Heart left ventricle (tissue), 16 donors: Measurements from ENCODE around the gene LIPC. TPM values are rescaled to one million over a fixed set of nuclear protein-coding genes. Genes with fewer than 3 reads are reported as not detected.

Experiments
- ATAC-seq, 4 donors: fragments of 200-7000 bp; cut with Tn5 transposase; one replicate each; pipeline ENCODE4 v1.9.1; 2020 to 2022; ENCODE audit warnings: moderate library complexity in 4 of 4, mild to moderate bottlenecking in 3 of 4, moderate number of reproducible peaks in 1 of 4
- DNase-seq, 5 donors: peaks; one replicate each; pipeline ENCODE4 v3.0.0-alpha.2; 2020
- H3K27ac ChIP-seq, 12 donors: fragments of 200-600 bp; sonication (generic) in 4 of 12; one replicate each; pipeline versions ENCODE4 v1.5.0 to v1.8.0; 2016 to 2022; ENCODE audit warnings: mild to moderate bottlenecking in 2 of 12
- H3K27me3 ChIP-seq, 9 donors: fragments of 200-600 bp; sonication (generic) in 2 of 9; one replicate each; pipeline versions ENCODE4 v1.5.1 to v1.8.0; 2016 to 2022; ENCODE audit warnings: mild to moderate bottlenecking in 3 of 9
- H3K36me3 ChIP-seq, 9 donors: fragments of 200-600 bp; sonication (generic) in 2 of 9; one replicate each; pipeline versions ENCODE4 v1.5.0 to v1.8.0; 2018 to 2022; ENCODE audit warnings: mild to moderate bottlenecking in 2 of 9
- H3K4me1 ChIP-seq, 12 donors: fragments of 200-600 bp; sonication (generic) in 4 of 12; one replicate each; pipeline versions ENCODE4 v1.5.0 to v1.8.0; 2016 to 2022; ENCODE audit warnings: mild to moderate bottlenecking in 3 of 12
- H3K4me3 ChIP-seq, 12 donors: fragments of 200-600 bp; sonication (generic) in 4 of 12; one replicate each; pipeline versions ENCODE4 v1.5.0 to v1.8.0; 2017 to 2022; ENCODE audit warnings: mild to moderate bottlenecking in 9 of 12, moderate library complexity in 4 of 12
- H3K9me3 ChIP-seq, 12 donors: fragments of 200-600 bp; sonication (generic) in 4 of 12; one replicate each; pipeline versions ENCODE4 v1.5.0 to v1.8.0; 2016 to 2022; ENCODE audit warnings: mild to moderate bottlenecking in 1 of 12
- POLR2A ChIP-seq, 2 donors: fragments of 450-650 bp; IDR thresholded peaks; one replicate each; pipeline ENCODE4 v1.6.1; 2017; ENCODE audit warnings: antibody characterized with exemption in 2 of 2, mild to moderate bottlenecking in 2 of 2, moderate library complexity in 2 of 2
- WGBS, 4 donors: extraction: QIAGEN DNeasy Blood & Tissue Kit in 2 of 4; methylation state at CpG; one replicate each; pipeline versions ENCODE4 v1.1.5 to v1.1.7; 2013 to 2018; 5-methylcytosine and 5-hydroxymethylcytosine counted together
- intact Hi-C, 10 donors: fragments of 100-400 bp; cut with DNase I; formaldehyde crosslinking; loops; one replicate each; pipeline versions ENCODE4 v1.11.1 to v1.14.2; 2022
- polyA plus RNA-seq, 2 donors: library from polyadenylated mRNA; stranded (reverse); fragments of 200-250 nt; gene quantifications; one replicate each; pipeline ENCODE4 v1.2.3, GENCODE V29; 2013
- total RNA-seq, 9 donors: library from RNA; depleted of rRNA in 2 of 9; stranded (reverse); fragments of >200 nt in 2 of 9; fragmentation: NEBNext Ultra II Directional in 3 of 9; extraction: Animal tissue kit (Norgen Biotek cat#: 25700) in 3 of 9; gene quantifications; one replicate each; pipeline versions ENCODE4 v1.1.0 to v1.2.4, GENCODE V29; 2016 to 2023
- TF ChIP-seq, protein P1 (sequence below), 12 donors: fragments of 200-600 bp; sonication (generic) in 4 of 12; IDR thresholded peaks; one replicate each; pipeline versions ENCODE4 v1.5.0 to v1.8.0; 2018 to 2022; ENCODE audit warnings: antibody characterized with exemption in 12 of 12, mild to moderate bottlenecking in 5 of 12
- donor health status: ischemic (EF 13 %, LVEDD 7.1; RV severe dilation, severe dysfunction).
- donor health status: healthy with polysubstance abuse.
- donor health status: DM: no; HTN: yes; CAD: no.
- donor health status: DM: no; HTN: no; CAD: no.
- donor health status: ischemic (EF 25% LVEDD 6.9; RV normal size, moderate dysfunction).
- donor health status: ischemic (EF 25% LVEDD 5.7; RV mildly dilated, moderate dysfunction).
- donor health status: healthy.
- donor health status: DM: yes; HTN: yes; CAD: no.
- donor health status: ischemic (EF 35%, LVEDD 5.7; RV mildly dilated, moderate dysfunction).
- donor health status: nonischemic (EF 11% LVEDD 7.7; RV severe dilation, severe dysfunction).
- donor health status: DM: yes; HTN: yes; CAD: no.
- donor health status: PGD.
- donor health status: ischemic (EF 29% LVEDD 5.4; RV normal size, mild dysfunction).
- donor health status: nonischemic (EF 23%, LVEDD 6.1; RV moderate dilation, normal function).

Gene LIPC
- total and polyA plus RNA-seq, 11 donors: 0.10 to 1.4 (median 0.55) TPM; not detected in 1

DNA sequence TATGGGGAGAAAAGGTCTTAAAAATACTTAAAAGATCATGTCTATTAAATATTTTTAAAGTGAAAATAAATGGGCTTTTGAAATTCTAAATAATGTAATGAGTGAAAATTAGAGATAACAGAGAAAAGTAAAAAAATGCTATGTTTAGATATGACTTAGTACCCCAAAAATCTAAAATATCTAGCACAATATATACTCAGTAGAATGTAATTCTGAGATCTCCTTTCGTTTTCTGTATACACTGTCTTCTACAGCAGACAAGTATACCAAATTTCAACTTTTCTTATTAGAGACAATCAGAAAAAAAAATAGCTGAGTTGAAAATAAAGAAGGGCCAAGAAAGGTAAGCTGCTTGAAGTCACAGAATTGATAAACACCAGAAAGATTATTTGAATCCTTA, 176.9 kb downstream of the LIPC start:
- 79 to 92% (median 87%) methylated on average over 1 of the region's 1 CpG for WGBS, 4 donors
- no peak for ATAC-seq
- Histone ChIP-seq H3K27ac (no peak overlapping the region), H3K4me3 (no peak overlapping the region), H3K36me3 (peaks cover 0 to 60% (median 42%) of the 10 kb centered on the region in 9 donors), H3K4me1 (peaks cover 0 to 15% (median 0%) of the 10 kb centered on the region in 12 donors), H3K27me3 (no peaks in the 10 kb centered on the region), H3K9me3 (peaks cover 0 to 8% (median under 1%) of the 10 kb centered on the region in 12 donors)
- intact Hi-C loops: no loop called here
- TF ChIP-seq, protein P1, sequence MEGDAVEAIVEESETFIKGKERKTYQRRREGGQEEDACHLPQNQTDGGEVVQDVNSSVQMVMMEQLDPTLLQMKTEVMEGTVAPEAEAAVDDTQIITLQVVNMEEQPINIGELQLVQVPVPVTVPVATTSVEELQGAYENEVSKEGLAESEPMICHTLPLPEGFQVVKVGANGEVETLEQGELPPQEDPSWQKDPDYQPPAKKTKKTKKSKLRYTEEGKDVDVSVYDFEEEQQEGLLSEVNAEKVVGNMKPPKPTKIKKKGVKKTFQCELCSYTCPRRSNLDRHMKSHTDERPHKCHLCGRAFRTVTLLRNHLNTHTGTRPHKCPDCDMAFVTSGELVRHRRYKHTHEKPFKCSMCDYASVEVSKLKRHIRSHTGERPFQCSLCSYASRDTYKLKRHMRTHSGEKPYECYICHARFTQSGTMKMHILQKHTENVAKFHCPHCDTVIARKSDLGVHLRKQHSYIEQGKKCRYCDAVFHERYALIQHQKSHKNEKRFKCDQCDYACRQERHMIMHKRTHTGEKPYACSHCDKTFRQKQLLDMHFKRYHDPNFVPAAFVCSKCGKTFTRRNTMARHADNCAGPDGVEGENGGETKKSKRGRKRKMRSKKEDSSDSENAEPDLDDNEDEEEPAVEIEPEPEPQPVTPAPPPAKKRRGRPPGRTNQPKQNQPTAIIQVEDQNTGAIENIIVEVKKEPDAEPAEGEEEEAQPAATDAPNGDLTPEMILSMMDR (IDR thresholded peaks at IDR 0.05): no peak
- no peak for DNase-seq

DNA sequence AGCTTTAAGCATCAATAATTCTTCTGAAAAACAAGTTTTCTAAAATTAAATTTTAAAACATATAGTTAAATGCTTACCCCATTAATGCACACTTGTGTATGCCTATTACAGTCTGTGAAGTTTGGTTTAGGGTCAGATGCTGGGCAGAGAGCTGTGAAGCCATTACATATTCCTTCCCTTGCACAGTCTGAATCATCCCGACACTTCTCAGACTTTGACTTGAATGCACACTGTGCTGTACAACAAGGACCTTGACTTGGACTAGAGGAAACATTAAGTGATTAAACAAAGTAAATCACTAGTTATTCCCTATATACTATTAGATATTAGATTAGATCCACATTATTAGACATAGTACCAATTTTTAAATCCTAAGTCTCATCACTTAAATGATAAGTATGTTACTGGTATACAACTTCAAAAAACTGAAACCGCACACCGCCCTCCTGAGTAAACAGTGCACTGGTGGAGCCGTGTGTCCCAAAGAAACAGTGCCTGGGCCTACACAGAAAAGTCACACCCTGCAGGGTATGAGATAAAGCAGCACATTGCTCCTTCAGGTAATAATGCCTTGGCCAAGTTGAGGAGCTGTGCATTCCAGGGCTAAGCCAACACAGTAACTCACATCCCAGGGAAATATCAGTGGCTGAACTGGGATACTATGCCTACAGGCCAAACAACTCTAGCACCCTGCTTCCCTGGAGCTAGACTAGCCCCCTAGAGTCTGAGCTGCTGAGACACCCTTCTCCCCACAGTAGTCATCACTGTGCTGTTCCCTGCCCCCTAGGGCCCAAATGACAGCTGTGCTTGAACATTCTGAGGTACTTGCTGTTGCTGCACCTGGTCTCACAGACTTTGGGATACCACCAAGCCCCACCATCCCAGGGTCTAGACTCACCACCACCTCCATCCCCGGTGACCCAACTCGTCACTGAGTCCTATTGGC, 180.2 kb downstream of the LIPC start:
- Histone ChIP-seq H3K4me3 (no peak overlapping the region), H3K4me1 (peaks cover 0 to 15% (median 0%) of the 10 kb centered on the region in 12 donors), H3K9me3 (peaks cover 0 to 36% (median 14%) of the 10 kb centered on the region in 12 donors), H3K27me3 (no peaks in the 10 kb centered on the region), H3K27ac (no peak overlapping the region), H3K36me3 (peaks cover 0 to 72% (median 29%) of the 10 kb centered on the region in 9 donors)
- intact Hi-C loops: no loop called here
- 93 to 97% (median 94%) methylated on average over 6 of the region's 6 CpGs for WGBS, 4 donors
- DNase-seq (no peak), ATAC-seq (peak in 1 of 4 donors; percentile 27)
- TF ChIP-seq, protein P1 (IDR thresholded peaks at IDR 0.05): no peak
- no peak for TF ChIP-seq POLR2A (IDR thresholded peaks at IDR 0.05)

DNA sequence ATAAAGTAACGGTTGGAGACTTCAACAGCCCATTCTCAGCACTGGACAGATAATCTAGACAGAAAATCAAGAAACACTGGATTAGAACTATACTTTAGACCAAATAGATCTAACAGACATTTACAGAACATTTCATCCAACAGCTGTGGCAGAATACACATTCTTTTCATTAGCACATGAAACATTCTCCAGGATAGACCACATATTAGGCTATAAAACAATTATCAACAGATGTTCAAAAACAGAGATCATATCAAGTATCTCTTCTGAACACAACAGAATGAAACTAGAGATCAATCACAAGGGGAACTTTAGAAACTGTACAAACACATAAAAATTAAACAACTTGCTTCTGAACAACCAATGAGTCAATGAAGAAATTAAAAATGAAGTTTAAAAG, 184.4 kb downstream of the LIPC start:
- H3K27ac ChIP-seq: no peak overlapping the region
- H3K4me3 ChIP-seq: no peak overlapping the region
- DNase-seq: no peak
- no peaks in the 10 kb centered on the region for H3K27me3 ChIP-seq
- no peak for ATAC-seq
- WGBS, 4 donors: 95 to 98% (median 97%) methylated on average over 1 of the region's 1 CpG
- intact Hi-C loops: loop anchor here in 1 of 10 donors (5.0 kb wide), 1 partner anchor 99 kb away; no protein-coding TSS in a partner anchor
- H3K4me1 ChIP-seq: no peaks in the 10 kb centered on the region
- H3K36me3 ChIP-seq: peaks cover 0 to 74% (median 19%) of the 10 kb centered on the region in 9 donors
- H3K9me3 ChIP-seq: peaks cover 0 to 63% (median 15%) of the 10 kb centered on the region in 12 donors
- no peak for TF ChIP-seq POLR2A (IDR thresholded peaks at IDR 0.05)
- TF ChIP-seq, protein P1 (IDR thresholded peaks at IDR 0.05): no peak
